Cardiac muscle cell (in vitro differentiated cells and primary cell): ENCODE measurements around the gene HOXA4. TPM values are rescaled to one million over a fixed set of nuclear protein-coding genes. Genes with fewer than 3 reads are reported as not detected.

ENCODE experiments used
- DNase-seq, 2 donors: peaks; one replicate each; pipeline versions ENCODE4 v3.0.0 to v3.0.0-alpha.2; 2010 to 2017; ENCODE audit warnings: low read depth in 1 of 2, low spot score in 1 of 2
- H3K27ac ChIP-seq: fragments of 200-600 bp; sonication (generic); 2 replicates; pipeline ENCODE4 v1.5.1; 2016
- H3K27me3 ChIP-seq: fragments of 200-600 bp; sonication (generic); 2 replicates; pipeline ENCODE4 v1.6.0; 2016; ENCODE audit warnings: control low read depth
- H3K36me3 ChIP-seq: fragments of 200-600 bp; sonication (generic); 2 replicates; pipeline ENCODE4 v1.5.1; 2016; ENCODE audit warnings: control low read depth
- H3K4me1 ChIP-seq: fragments of 200-600 bp; sonication (generic); 2 replicates; pipeline ENCODE4 v1.8.1; 2017; ENCODE audit warnings: low read depth, mild to moderate bottlenecking, mixed run types
- H3K4me3 ChIP-seq: fragments of 200-600 bp; sonication (generic); 2 replicates; pipeline ENCODE4 v1.5.1; 2016; ENCODE audit warnings: mild to moderate bottlenecking
- H3K9me3 ChIP-seq: fragments of 200-600 bp; sonication (generic); 2 replicates; pipeline ENCODE4 v1.5.1; 2017; ENCODE audit warnings: low read depth, mild to moderate bottlenecking, control low read depth
- CTCF ChIP-seq: IDR thresholded peaks from 2 replicates; pipeline ENCODE4 v1.5.1; 2012; ENCODE audit warnings: low read depth, mild to moderate bottlenecking, low read length
- polyA plus RNA-seq: library from polyadenylated mRNA; unstranded; fragments of >200 nt; fragmentation: Nextera tagmentation; extraction: Ambion mirVana; gene quantifications from 2 replicates; pipeline ENCODE4 v1.2.1, GENCODE V29; 2016
- total RNA-seq: library from RNA; depleted of rRNA; stranded (reverse); fragments of >200 nt; gene quantifications from 2 replicates; pipeline ENCODE4 v1.2.3, GENCODE V29; 2016

HOXA4 gene
- total and polyA plus RNA-seq, 2 experiments from 2014 or later: 0.46 TPM; not detected in 1

- no peak for TF ChIP-seq CTCF
- Histone ChIP-seq H3K4me3 (no peak overlapping the region), H3K27me3 (peaks cover 37% of the 10 kb centered on the region), H3K9me3 (no peaks in the 10 kb centered on the region), H3K27ac (no peak overlapping the region), H3K4me1 (peaks cover 7% of the 10 kb centered on the region), H3K36me3 (no peaks in the 10 kb centered on the region)
- DNase-seq: peak in 1 of 2 donors; percentile 28
Observed at GRCh38 chr7:27080844-27081436, 49.6 kb downstream of the HOXA4 start.

- H3K27ac ChIP-seq: no peak overlapping the region
- peaks cover 22% of the 10 kb centered on the region for H3K27me3 ChIP-seq
- no peak for TF ChIP-seq CTCF
Observed at GRCh38 chr7:27079234-27079975, 51.2 kb downstream of the HOXA4 start.

GRCh38 chr7:27078616-27079233 lies 51.8 kb downstream of the HOXA4 start:
- no peak overlapping the region for H3K27ac ChIP-seq
- H3K4me3 ChIP-seq: no peak overlapping the region
- DNase-seq: no peak
- peaks cover 15% of the 10 kb centered on the region for H3K27me3 ChIP-seq
- no peaks in the 10 kb centered on the region for H3K9me3 ChIP-seq
- peaks cover 7% of the 10 kb centered on the region for H3K4me1 ChIP-seq
- H3K36me3 ChIP-seq: no peaks in the 10 kb centered on the region
- TF ChIP-seq CTCF: no peak

More at GRCh38 chr7:27079234-27079975, 51.2 kb downstream of the HOXA4 start:
- Histone ChIP-seq H3K4me3 (no peak overlapping the region), H3K4me1 (peaks cover 7% of the 10 kb centered on the region), H3K9me3 (no peaks in the 10 kb centered on the region), H3K36me3 (no peaks in the 10 kb centered on the region)
- DNase-seq: no peak

Other genes with a start within 250 kb of the HOXA4 start
- 0.42 and 0.85 TPM in 2 replicates for gene HOXA1, start 34.8 kb downstream of the HOXA4 start, total RNA-seq
- gene HOXA1, start 34.8 kb downstream of the HOXA4 start, polyA plus RNA-seq: 0.07 TPM in 1 of 2 replicates, not detected in the other
- 0.27 and 0.53 TPM in 2 replicates for gene HOXA2, start 28.1 kb downstream of the HOXA4 start, total RNA-seq
- gene HOXA2, start 28.1 kb downstream of the HOXA4 start, polyA plus RNA-seq: 0.12 and 0.34 TPM in 2 replicates
- not detected in 2 replicates for gene HOXA5, start 12.9 kb upstream of the HOXA4 start, total RNA-seq
- not detected in 2 replicates for gene HOXA5, start 12.9 kb upstream of the HOXA4 start, polyA plus RNA-seq
- not detected in 2 replicates for gene HOXA6, start 17.0 kb upstream of the HOXA4 start, total RNA-seq
- gene HOXA6, start 17.0 kb upstream of the HOXA4 start, polyA plus RNA-seq: not detected in 2 replicates
- 1.4 and 9.4 TPM in 2 replicates for gene HOXA3, start 21.8 kb upstream of the HOXA4 start, total RNA-seq
- 1.4 TPM in 2 replicates for gene HOXA3, start 21.8 kb upstream of the HOXA4 start, polyA plus RNA-seq
- gene HOXA7, start 25.9 kb upstream of the HOXA4 start, total RNA-seq: not detected in 2 replicates
- not detected in 2 replicates for gene HOXA7, start 25.9 kb upstream of the HOXA4 start, polyA plus RNA-seq
- not detected in 2 replicates for gene HOXA9, start 34.8 kb upstream of the HOXA4 start, total RNA-seq
- not detected in 2 replicates for gene HOXA9, start 34.8 kb upstream of the HOXA4 start, polyA plus RNA-seq
- gene HOXA10, start 43.6 kb upstream of the HOXA4 start, total RNA-seq: not detected in 2 replicates
- not detected in 2 replicates for gene HOXA10, start 43.6 kb upstream of the HOXA4 start, polyA plus RNA-seq
- not detected in 2 replicates for gene HOXA11, start 54.5 kb upstream of the HOXA4 start, total RNA-seq
- not detected in 2 replicates for gene HOXA11, start 54.5 kb upstream of the HOXA4 start, polyA plus RNA-seq
- gene HOXA13, start 69.3 kb upstream of the HOXA4 start, total RNA-seq: not detected in 2 replicates
- gene HOXA13, start 69.3 kb upstream of the HOXA4 start, polyA plus RNA-seq: not detected in 2 replicates
- gene EVX1, start 112.0 kb upstream of the HOXA4 start, total RNA-seq: not detected in 2 replicates
- gene EVX1, start 112.0 kb upstream of the HOXA4 start, polyA plus RNA-seq: not detected in 2 replicates